Activated CD8-positive, alpha-beta memory T cell treated with anti-CD3 and anti-CD28 coated beads for 4 hours (primary cell): ENCODE measurements around the gene HIVEP1.
"Not testable (repeated sequence)": the region's sequence is repeated elsewhere in the genome, so short reads cannot be mapped to it uniquely, and the experiment has no call there.

ENCODE experiments used
- DNase-seq, 2 donors: peaks; one replicate each; pipeline ENCODE4 v3.0.0-alpha.2; 2020; ENCODE audit warnings: low read depth in 2 of 2

HIVEP1 gene

GRCh38 chr6:12158686-12159415 lies 146.7 kb downstream of the HIVEP1 start:
- DNase-seq, result no peak

- DNase-seq, result no peak
Observed at GRCh38 chr6:12160326-12160725, 148.2 kb downstream of the HIVEP1 start.

DNA sequence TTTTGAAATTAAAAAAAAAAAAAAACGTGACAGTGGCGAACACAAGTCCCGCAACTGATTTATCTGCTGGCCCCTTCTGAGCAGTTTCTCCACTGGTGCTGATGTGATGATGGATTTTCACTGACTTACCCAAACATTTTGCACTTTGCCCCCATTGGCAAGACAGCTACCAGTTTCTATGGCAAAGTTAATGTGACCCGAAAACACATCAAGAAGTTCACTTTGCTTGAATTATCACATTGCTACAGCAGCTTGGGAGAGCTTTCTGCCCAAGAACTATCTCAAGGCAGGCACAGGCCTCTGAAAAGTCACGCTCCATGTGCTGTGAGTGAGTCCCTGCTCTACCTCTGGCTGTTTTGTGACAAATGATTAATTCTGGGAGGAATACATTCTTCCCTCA lies 150.1 kb downstream of the HIVEP1 start:
- no peak for DNase-seq

GRCh38 chr6:12163149-12163548 lies 151.0 kb downstream of the HIVEP1 start:
- DNase-seq, result no peak

DNA sequence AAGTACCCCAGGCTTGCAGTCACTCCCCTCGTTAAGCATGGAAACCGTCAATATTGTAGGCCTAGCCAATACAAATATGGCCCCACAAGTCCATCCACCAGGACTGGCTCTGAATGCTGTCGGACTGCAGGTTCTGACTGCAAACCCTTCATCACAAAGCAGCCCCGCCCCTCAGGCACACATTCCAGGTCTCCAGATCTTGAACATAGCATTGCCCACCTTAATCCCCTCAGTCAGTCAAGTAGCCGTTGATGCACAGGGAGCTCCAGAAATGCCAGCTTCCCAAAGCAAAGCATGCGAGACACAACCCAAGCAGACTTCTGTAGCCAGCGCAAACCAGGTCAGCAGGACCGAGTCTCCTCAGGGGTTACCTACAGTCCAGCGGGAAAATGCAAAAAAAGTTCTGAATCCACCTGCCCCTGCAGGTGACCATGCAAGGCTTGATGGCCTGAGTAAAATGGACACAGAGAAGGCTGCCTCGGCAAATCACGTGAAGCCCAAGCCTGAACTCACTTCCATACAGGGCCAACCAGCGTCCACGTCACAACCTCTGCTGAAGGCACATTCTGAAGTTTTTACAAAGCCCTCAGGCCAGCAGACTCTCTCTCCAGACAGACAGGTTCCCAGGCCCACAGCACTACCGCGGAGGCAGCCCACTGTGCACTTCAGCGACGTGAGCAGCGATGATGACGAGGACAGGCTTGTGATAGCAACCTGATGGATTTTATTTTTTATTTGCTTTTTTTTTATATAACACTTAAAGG lies 151.8 kb downstream of the HIVEP1 start:
- DNase-seq, result no peak

DNA sequence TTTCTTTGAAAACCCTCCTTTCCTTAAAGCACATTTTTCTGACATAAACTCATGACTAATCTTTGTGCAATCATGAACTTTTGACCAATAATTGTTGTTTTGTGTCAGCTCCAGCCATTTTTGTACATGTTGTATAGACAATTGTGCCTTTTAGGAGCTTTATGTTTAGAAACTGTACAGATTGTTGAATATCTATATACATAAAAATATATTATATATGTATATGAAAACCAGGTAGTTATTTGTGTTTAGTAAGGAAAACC lies 152.3 kb downstream of the HIVEP1 start:
- DNase-seq, result no peak

DNA sequence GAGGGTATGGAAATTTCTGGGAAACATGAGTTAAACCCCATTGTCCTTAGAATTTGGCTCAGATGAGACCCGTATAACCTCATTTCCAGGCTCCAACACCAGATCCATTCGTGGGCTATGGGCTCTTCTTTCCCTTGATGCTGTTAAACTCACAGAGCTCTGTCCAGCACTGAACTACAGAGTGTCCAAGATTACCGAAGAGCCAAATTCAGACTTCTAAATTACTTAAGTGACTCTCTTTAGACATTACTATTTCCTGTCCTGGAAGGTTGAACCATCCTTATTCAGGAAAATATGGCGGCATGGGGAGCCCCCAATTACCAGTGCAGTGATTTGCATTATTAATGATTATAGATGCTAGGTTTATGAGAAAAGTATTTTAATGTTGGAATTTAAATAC lies 153.2 kb downstream of the HIVEP1 start:
- DNase-seq, result no peak

DNA sequence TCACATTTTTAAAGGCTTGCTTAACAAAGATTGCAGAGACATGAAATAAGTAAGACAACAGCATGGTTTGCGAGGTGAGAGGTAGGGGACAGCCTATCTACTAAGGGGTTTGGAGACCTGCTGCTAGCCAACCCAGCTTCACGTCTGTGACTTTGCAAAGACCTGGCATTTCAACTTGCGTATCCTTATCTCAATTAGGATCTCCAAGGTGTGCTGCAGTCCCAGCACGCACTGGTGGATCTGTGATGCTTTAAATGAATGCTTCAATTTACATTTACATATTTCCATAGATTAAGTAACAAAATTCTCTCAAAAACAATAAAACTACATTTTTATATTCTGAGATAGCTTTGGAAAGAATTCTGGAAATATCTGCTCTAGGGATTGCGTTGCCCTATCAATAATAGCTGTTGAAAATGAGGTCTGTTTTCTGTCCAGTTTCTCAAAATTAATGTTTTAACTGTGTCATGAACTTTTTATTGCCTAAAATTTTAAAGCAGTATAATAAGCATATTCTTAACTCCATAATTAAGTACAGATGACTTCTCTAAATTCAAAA lies 153.7 kb downstream of the HIVEP1 start:
- no peak for DNase-seq

DNA sequence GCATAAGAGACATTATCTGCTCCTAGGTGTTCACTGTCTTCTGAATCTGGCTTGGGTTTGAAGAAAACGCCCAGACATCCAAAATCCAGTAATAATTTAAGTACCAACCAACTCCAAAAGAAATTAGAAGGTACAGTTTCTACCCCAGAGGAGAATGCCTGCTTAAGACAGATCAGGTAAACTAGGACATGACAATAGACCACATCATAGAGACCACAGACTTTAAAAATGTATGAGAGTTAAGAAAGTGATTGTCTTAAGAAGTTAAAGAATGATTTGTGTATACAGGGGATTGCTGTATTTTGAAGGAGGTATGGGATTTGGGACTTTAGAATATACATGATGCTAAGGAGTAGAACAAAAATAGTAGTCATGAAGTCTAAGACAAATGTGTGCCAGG lies 157.3 kb downstream of the HIVEP1 start:
- DNase-seq, result no peak

GRCh38 chr6:12170351-12171092 lies 158.4 kb downstream of the HIVEP1 start:
- DNase-seq, result no peak

GRCh38 chr6:12171717-12172116 lies 159.6 kb downstream of the HIVEP1 start:
- no peak for DNase-seq

DNA sequence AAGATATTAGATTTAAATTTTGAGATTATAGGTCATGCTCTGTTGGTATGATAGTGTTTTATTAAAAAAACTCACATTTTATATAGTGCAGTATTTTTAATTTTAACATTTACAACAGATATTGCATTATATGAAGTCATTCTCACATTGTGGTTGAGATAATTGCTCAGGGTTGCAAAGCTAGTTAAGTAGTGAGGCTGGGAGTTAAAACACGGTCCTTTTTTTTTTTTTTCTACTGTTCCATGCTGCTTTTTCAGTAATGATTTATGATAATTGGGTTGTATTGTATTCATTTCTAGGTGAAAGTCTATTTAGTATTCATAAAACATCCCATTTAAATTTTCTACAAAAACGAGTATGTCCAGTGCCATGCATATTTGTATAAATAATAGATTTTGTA lies 160.5 kb downstream of the HIVEP1 start:
- DNase-seq, result no peak

GRCh38 chr6:12173181-12173580 lies 161.1 kb downstream of the HIVEP1 start:
- DNase-seq, result no peak

DNA sequence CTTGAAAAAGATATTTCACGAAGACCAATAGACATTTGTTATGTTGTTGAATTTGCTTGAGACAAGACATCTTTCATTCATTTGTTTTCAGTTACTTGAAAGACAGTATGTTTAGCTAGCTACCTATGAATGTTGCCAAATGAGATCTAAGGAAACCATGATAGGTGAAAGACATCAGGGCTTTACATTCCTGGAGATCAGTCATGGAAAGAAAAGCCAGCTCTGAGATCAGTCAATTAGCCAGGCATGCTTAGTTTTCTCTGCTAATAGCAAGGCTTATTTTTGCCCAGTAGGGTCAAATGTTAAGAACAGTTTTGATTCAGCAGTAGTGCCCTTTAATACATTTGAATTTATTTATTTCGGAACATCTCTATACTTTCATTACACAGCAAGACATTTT lies 161.5 kb downstream of the HIVEP1 start:
- DNase-seq, result no peak

DNA sequence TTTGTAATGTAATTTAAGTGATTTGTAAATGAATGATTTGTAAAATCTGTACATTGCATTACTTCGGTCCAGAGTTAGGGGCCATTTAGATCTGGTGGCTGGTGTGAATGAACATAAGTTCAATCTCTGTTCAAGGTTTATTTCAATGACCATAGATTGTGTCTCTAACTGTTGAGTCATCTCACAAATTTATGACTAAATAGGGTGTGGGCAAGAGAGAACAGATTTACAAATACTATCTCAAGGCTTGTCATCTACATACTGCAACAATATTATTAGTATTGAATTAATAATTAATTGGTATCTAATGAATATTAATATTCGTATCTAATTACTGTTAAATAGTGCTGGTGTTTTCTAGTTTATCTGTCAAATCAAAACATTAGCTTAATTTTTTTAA lies 162.8 kb downstream of the HIVEP1 start:
- DNase-seq, result no peak

DNA sequence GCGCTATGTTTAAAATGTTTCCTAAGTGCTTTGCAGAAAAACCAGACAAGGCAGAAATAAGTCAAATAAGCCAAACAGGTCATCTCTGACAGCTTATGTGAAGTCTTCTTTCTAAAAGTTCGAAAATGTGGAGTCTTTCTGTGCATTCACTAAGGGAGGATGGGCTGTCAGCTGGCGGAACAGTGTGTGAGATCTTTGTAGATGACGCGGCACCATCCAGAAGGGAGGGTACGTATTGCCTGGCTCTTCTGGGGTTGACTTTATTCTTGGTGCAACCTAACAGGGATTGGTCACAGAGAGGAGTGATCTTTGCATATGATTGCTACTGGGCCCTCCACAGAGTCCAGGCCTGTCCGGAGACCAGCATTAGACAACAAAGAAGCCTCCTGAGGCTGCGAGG lies 163.5 kb downstream of the HIVEP1 start:
- no peak for DNase-seq

GRCh38 chr6:12176782-12177181 lies 164.7 kb downstream of the HIVEP1 start:
- not testable (repeated sequence) for DNase-seq

GRCh38 chr6:12178521-12178920 lies 166.4 kb downstream of the HIVEP1 start:
- DNase-seq, result no peak

DNA sequence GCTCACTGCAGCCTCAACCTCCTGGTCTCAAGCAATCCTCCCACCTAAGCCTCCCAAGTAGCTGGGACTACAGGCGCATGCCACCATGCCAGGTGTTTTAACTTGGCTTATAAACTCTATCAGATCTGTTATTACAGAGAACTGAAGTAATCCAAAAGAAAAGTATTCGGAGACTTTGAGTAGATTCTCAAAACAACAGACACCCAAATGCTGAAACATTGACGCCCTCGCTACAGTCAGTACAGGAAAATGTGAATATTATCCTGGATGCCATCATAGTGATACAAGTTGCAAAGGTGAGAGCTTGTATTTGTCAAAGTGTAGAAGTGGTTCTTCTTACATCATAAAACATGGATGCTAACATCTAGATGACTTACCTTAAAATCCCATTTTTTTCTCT lies 169.4 kb downstream of the HIVEP1 start:
- no peak for DNase-seq

DNA sequence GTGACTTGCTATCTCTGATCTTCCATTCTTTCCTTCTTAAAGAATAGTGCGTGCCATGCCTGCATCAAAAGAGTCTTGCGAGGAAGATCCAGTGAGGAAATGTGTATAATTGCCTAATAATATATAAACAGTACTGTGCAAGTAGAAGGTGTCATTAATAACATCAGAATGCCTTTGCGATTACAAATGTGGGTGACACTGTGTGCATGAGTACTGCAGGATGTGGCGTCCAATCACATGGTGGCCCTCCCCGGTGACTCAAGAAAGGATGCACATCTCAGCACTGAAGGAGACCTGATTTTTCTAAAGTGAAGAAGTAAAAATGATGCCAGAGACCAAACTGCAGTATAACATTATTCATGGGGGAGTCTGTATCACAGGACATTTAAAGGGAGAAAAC lies 170.6 kb downstream of the HIVEP1 start:
- DNase-seq, result no peak

- no peak for DNase-seq
Observed at GRCh38 chr6:12185081-12185673, 173.1 kb downstream of the HIVEP1 start.

- DNase-seq, result no peak
Observed at GRCh38 chr6:12186528-12186927, 174.4 kb downstream of the HIVEP1 start.
